HK-2 (cell line): ENCODE data around the gene TMEM54.
"Not testable (repeated sequence)": the region's sequence is repeated elsewhere in the genome, so short reads cannot be mapped to it uniquely, and the experiment has no call there.

Experiments
- DNase-seq: peaks from one replicate; pipeline ENCODE4 v3.0.0-alpha.2; 2018; ENCODE audit not compliant: unreplicated experiment

TMEM54 gene

GRCh38 chr1:32919811-32920733, 18.9 kb upstream of the TMEM54 start:
- no peak for DNase-seq

- DNase-seq = no peak
Observed at GRCh38 chr1:32918179-32918578, 17.0 kb upstream of the TMEM54 start.

- DNase-seq = no peak
Observed at GRCh38 chr1:32917521-32917920, 16.3 kb upstream of the TMEM54 start.

GRCh38 chr1:32915766-32916706, 14.8 kb upstream of the TMEM54 start:
- no peak for DNase-seq

- no peak for DNase-seq
Observed at GRCh38 chr1:32910319-32910718, 9.1 kb upstream of the TMEM54 start.

GRCh38 chr1:32907435-32907834, 6.2 kb upstream of the TMEM54 start:
- DNase-seq = no peak

GRCh38 chr1:32906654-32907053, 5.5 kb upstream of the TMEM54 start:
- DNase-seq = no peak

GRCh38 chr1:32905588-32905987, 4.4 kb upstream of the TMEM54 start:
- DNase-seq = not testable (repeated sequence)

- no peak for DNase-seq
Observed at GRCh38 chr1:32904797-32905196, 3.6 kb upstream of the TMEM54 start.

- no peak for DNase-seq
Observed at GRCh38 chr1:32903991-32904785, 3.0 kb upstream of the TMEM54 start.

- DNase-seq = no peak
Observed at GRCh38 chr1:32902535-32902920, 1.3 kb upstream of the TMEM54 start.

- DNase-seq = no peak
Observed at GRCh38 chr1:32901823-32902534, 790 bp upstream of the TMEM54 start.

GRCh38 chr1:32900371-32900955, 726 bp downstream of the TMEM54 start:
- no peak for DNase-seq

- DNase-seq = no peak
Observed at GRCh38 chr1:32899586-32900296, 1.4 kb downstream of the TMEM54 start.

- no peak for DNase-seq
Observed at GRCh38 chr1:32898958-32899357, 2.2 kb downstream of the TMEM54 start.

GRCh38 chr1:32898056-32898455, 3.1 kb downstream of the TMEM54 start:
- no peak for DNase-seq

- DNase-seq = no peak
Observed at GRCh38 chr1:32897082-32898049, 3.8 kb downstream of the TMEM54 start.

- no peak for DNase-seq
Observed at GRCh38 chr1:32896451-32896850, 4.7 kb downstream of the TMEM54 start.
